NT2/D1 (cell line): ENCODE results near the gene DNMT3A.
A peak's percentile ranks its signal among the peaks of the same experiment; 100 is the strongest.

Experiments
- DNase-seq: peaks from one replicate; pipeline ENCODE4 v3.0.0-alpha.2; 2011; ENCODE audit warnings: low read depth, low spot score
- H3K27me3 ChIP-seq: 2 replicates; pipeline ENCODE4 v1.6.0; 2011; ENCODE audit warnings: mild to moderate bottlenecking; ENCODE audit not compliant: insufficient read length, insufficient read depth
- H3K36me3 ChIP-seq: 2 replicates; pipeline ENCODE4 v1.6.1; 2011; ENCODE audit warnings: mild to moderate bottlenecking, low read length, mixed read lengths; ENCODE audit not compliant: insufficient read depth, insufficient read length
- H3K4me1 ChIP-seq: 2 replicates; pipeline ENCODE4 v1.5.1; 2011; ENCODE audit not compliant: insufficient read depth, insufficient read length
- H3K4me3 ChIP-seq: 2 replicates; pipeline ENCODE4 v1.5.1; 2011; ENCODE audit warnings: low read depth; ENCODE audit not compliant: insufficient read length
- H3K9ac ChIP-seq: 2 replicates; pipeline ENCODE4 v1.6.0; 2011; ENCODE audit warnings: low read depth; ENCODE audit not compliant: insufficient read length
- H3K9me3 ChIP-seq: 2 replicates; pipeline ENCODE4 v1.5.1; 2011; ENCODE audit warnings: mild to moderate bottlenecking, low read length; ENCODE audit not compliant: insufficient read depth
- SUZ12 ChIP-seq: IDR thresholded peaks from 2 replicates; pipeline ENCODE4 v1.6.1; 2011; ENCODE audit not compliant: insufficient read length, insufficient read depth; ENCODE audit errors: extremely low read depth
- YY1 ChIP-seq: IDR thresholded peaks from 2 replicates; pipeline ENCODE4 v1.6.1; 2011; ENCODE audit not compliant: insufficient read length, insufficient read depth
- ZNF274 ChIP-seq: IDR thresholded peaks from 2 replicates; pipeline ENCODE4 v1.6.1; 2011; ENCODE audit warnings: mild to moderate bottlenecking, low read depth, low read length

The DNMT3A gene

DNA sequence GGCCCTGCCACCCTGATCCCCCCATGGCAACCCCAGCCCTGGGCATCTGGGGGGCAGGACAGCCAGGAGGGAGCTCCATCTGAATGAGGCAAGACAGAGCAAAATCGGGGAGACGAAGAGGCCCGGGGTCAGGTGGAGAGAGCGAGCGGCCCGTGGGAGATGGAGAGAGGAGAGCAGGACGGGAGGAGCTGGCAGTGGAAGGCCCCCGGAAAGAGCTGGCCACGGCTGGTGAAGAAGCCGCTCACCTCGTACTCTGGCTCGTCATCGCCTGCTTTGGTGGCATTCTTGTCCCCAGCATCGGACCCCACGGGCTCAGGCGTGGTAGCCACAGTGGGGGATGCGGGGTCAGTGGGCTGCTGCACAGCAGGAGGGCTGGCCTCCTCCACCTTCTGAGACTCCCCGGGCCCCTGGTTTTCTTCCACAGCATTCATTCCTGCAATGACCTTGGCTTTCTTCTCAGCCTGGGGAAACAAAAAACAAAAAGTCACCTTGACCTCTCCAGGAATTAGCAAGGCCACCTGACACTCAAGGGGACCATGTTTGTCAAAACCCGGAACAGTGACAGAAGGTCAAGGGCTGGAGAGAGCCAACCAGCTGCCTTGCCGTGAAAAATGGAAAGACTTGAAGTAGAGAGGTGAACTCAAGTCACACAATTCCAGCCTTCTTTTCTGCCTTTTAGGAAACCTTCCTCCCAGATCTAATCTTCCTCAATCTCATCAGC lies 93.8 kb downstream of the DNMT3A start:
- Histone ChIP-seq H3K4me1 (peaks cover 3% of the 10 kb centered on the region), H3K36me3 (peaks cover 65% of the 10 kb centered on the region), H3K9me3 (no peaks in the 10 kb centered on the region), H3K9ac (peak overlapping the region; percentile 10), H3K4me3 (no peak overlapping the region), H3K27me3 (no peaks in the 10 kb centered on the region)
- TF ChIP-seq SUZ12 = no peak
- no peak for TF ChIP-seq ZNF274
- no peak for TF ChIP-seq YY1
- no peak for DNase-seq

DNA sequence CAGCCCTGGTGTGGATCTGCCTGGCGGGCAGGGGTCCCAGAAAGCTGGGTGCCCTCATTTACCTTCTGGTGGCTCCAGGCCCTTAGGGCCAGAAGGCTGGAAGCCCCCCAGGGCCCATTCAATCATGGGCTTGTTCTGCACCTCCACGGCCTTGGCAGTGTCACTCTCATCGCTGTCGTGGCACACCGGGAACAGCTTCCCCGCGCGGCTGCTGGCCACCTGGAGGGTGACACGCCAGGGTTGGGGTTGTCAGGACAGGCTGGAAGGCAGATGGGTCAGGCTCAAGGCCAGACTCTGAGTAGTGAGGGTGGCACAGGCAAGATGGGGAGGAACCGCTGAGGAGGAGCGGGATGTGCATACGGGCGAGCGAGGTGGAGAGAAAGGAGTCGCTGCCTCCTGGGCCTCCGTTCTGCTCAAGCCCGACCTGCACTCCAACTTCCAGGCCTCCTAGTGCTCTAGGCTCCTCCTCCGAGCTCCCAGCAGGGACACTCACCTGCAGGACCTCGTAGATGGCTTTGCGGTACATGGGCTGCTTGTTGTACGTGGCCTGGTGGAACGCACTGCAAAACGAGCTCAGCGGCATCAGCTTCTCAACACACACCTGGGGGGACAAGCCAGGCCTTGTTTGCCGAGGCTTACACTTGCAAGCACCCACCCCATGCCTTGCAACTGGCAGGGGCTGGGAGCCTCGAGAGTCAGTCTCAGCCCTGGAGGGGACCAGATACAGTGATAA lies 95.0 kb downstream of the DNMT3A start:
- DNase-seq = no peak
- Histone ChIP-seq H3K4me3 (no peak overlapping the region), H3K4me1 (peaks cover 3% of the 10 kb centered on the region), H3K9ac (no peak overlapping the region), H3K36me3 (peaks cover 77% of the 10 kb centered on the region), H3K27me3 (no peaks in the 10 kb centered on the region), H3K9me3 (no peaks in the 10 kb centered on the region)
- TF ChIP-seq SUZ12 (no peak), YY1 (no peak), ZNF274 (no peak)

DNA sequence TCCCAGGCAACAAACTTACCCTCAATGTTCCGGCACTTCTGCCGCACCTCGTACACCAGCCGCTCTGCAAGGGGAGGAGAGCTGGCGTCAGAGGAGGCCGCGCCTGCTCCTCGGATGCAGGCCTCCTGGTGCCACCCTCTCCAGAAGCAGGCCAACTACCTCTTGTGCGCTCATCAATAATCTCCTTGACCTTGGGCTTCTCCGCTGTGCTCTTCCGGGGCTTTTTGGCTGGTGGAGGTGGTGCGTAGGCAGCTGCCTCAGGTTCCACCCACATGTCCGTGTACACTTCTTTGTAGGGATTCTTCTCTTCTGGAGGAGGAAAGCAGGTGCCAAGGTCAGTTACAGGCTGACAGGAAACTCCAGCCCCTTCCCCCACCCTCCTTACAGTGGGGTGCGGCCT lies 95.7 kb downstream of the DNMT3A start:
- H3K36me3 ChIP-seq = peaks cover 84% of the 10 kb centered on the region
- no peak overlapping the region for H3K4me3 ChIP-seq
- peaks cover 3% of the 10 kb centered on the region for H3K4me1 ChIP-seq
- no peaks in the 10 kb centered on the region for H3K27me3 ChIP-seq
- no peaks in the 10 kb centered on the region for H3K9me3 ChIP-seq
- no peak for DNase-seq
- H3K9ac ChIP-seq = no peak overlapping the region
- no peak for TF ChIP-seq YY1
- TF ChIP-seq ZNF274 = no peak
- TF ChIP-seq SUZ12 = no peak

DNA sequence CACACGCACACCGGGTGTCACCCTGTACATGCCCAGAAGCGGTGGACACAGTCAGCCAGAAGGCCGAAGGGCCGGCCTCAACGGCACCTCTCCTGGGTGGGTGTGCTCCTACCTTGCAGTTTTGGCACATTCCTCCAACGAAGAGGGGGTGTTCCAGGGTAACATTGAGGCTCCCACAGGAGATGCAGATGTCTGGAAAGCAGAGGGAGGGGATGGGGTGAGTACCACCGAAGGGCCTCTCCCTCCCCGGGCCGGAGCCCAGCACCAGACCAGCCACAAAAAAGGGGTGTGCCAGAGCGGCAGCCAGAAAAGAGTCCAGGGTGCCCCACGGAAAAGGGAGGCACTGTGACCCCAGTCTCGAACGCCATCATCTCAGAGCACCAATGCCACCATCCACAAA lies 96.6 kb downstream of the DNMT3A start:
- Histone ChIP-seq H3K4me3 (no peak overlapping the region), H3K36me3 (peaks cover 90% of the 10 kb centered on the region), H3K27me3 (no peaks in the 10 kb centered on the region), H3K4me1 (peaks cover 3% of the 10 kb centered on the region), H3K9ac (no peak overlapping the region), H3K9me3 (no peaks in the 10 kb centered on the region)
- TF ChIP-seq SUZ12 = no peak
- TF ChIP-seq ZNF274 = no peak
- TF ChIP-seq YY1 = no peak
- DNase-seq = no peak

DNA sequence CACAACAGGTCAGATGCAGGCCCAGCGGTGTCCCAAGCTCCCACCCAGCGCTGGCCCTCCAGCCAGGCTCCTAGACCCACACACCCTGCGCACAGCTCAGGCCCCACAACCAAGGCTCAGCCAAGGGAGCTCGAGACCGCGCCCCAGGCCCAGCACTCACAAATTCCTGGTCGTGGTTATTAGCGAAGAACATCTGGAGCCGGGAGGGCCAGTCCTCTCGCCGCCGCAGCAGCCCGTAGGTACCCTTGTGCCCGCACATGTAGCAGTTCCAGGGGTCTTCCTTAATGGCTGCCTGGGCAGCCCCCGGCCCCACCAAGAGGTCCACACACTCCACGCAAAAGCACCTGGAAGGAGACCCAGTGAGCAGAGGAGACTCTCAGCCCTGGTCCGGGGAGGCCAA lies 97.7 kb downstream of the DNMT3A start:
- no peak overlapping the region for H3K9ac ChIP-seq
- no peaks in the 10 kb centered on the region for H3K9me3 ChIP-seq
- no peak overlapping the region for H3K4me3 ChIP-seq
- DNase-seq = no peak
- H3K36me3 ChIP-seq = peaks cover 95% of the 10 kb centered on the region
- H3K4me1 ChIP-seq = no peaks in the 10 kb centered on the region
- TF ChIP-seq YY1 = no peak
- no peak for TF ChIP-seq ZNF274
- TF ChIP-seq SUZ12 = no peak
- no peaks in the 10 kb centered on the region for H3K27me3 ChIP-seq

DNA sequence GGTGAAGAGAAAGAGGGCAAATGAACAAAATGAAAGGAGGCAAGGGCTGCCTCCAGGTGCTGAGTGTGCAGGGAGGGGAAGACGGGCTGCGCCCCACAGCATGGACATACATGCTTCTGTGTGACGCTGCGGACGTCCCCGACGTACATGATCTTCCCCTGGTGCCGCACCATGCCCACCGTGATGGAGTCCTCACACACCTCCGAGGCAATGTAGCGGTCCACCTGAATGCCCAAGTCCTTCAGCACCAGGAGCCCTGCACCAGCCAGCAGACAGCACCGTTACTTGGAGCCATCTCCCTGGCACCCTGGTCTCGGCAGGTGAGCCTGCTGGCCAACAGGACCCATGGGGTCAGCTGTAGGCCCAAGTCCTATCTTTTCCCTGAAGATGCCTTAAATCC lies 100.3 kb downstream of the DNMT3A start:
- H3K9ac ChIP-seq = no peak overlapping the region
- no peak for DNase-seq
- H3K36me3 ChIP-seq = peaks cover 92% of the 10 kb centered on the region
- no peaks in the 10 kb centered on the region for H3K4me1 ChIP-seq
- H3K4me3 ChIP-seq = no peak overlapping the region
- H3K9me3 ChIP-seq = no peaks in the 10 kb centered on the region
- no peaks in the 10 kb centered on the region for H3K27me3 ChIP-seq
- TF ChIP-seq YY1 (no peak), SUZ12 (no peak), ZNF274 (no peak)

DNA sequence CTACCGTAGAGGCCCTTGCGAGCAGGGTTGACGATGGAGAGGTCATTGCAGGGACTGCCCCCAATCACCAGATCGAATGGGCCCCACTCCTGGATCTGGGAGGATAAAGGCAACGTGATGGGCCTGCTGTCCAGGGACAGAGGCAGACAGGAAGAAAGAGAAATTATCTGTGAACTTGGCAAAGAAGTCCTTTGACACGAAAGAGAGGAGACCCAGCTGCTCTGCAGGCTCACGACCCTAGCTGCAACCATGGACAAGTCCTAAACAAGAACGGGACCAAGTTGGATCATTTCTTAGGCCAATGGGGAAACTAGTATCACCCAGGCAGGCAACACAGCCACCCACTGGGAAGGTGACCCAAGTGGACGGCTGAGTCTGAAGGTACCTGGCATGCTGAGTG lies 101.1 kb downstream of the DNMT3A start:
- no peak for DNase-seq
- TF ChIP-seq YY1 = no peak
- TF ChIP-seq ZNF274 = no peak
- TF ChIP-seq SUZ12 = no peak
- H3K9me3 ChIP-seq = no peaks in the 10 kb centered on the region
- no peaks in the 10 kb centered on the region for H3K4me1 ChIP-seq
- H3K9ac ChIP-seq = no peak overlapping the region
- H3K36me3 ChIP-seq = peaks cover 90% of the 10 kb centered on the region
- no peak overlapping the region for H3K4me3 ChIP-seq
- no peaks in the 10 kb centered on the region for H3K27me3 ChIP-seq
